Measurements from ENCODE around the gene PRM1. TPM values are rescaled to one million over a fixed set of nuclear protein-coding genes. Genes with fewer than 3 reads are reported as not detected.

Gene PRM1
- total RNA-seq, 1 donor from 2014 or later, result not detected

DNA sequence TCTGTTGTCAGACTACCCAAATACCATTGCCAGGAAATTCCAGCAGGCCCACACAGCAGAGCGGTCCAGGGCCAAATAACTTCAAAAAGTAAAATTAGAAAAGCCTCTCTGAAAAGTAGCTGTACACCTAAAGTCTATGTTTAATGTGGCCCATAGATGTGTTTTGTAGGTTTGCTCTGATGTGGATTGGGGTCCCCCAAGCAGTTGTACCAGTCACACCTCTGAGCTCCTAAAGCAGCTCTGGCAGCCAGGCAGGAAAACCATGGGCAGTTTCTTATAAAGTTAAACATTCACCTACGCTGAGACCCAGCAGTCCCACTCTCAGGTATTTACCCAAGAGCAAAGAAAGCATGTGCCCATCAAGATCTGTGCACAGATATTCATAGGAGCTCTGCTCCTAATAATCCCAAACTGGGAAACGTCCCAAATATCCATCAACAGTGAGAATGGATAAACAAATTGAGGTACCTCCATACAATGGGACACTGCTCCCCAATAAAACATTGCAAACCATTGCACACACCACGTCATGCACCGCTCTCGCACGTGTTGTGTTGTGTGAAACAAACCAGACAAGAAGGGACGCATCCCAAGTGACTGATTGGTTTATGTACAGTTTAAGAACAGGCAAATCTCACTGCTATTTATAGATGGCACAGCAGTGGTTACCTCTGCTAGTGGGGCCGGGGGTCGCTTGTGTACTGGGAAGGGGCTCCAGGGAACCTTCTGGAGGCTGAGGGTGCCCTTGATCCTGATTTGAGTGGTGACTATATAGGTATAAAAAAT is 15.8 kb upstream of the PRM1 start:
- H3K4me3 ChIP-seq (ENCODE audit: low read depth, low read length), result no peak overlapping the region
- FAIRE-seq (no peak), DNase-seq (ENCODE audit: low read depth) (peak; percentile 53)
- TF ChIP-seq, protein P1, sequence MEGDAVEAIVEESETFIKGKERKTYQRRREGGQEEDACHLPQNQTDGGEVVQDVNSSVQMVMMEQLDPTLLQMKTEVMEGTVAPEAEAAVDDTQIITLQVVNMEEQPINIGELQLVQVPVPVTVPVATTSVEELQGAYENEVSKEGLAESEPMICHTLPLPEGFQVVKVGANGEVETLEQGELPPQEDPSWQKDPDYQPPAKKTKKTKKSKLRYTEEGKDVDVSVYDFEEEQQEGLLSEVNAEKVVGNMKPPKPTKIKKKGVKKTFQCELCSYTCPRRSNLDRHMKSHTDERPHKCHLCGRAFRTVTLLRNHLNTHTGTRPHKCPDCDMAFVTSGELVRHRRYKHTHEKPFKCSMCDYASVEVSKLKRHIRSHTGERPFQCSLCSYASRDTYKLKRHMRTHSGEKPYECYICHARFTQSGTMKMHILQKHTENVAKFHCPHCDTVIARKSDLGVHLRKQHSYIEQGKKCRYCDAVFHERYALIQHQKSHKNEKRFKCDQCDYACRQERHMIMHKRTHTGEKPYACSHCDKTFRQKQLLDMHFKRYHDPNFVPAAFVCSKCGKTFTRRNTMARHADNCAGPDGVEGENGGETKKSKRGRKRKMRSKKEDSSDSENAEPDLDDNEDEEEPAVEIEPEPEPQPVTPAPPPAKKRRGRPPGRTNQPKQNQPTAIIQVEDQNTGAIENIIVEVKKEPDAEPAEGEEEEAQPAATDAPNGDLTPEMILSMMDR (IDR thresholded peaks at IDR 0.05; ENCODE audit: insufficient read depth, low read length, severe bottlenecking), result no peak
- H3K27me3 ChIP-seq (ENCODE audit: control insufficient read depth, insufficient read depth, low read length), result no peaks in the 10 kb centered on the region
- H3K36me3 ChIP-seq (ENCODE audit: control insufficient read depth, insufficient read depth, low read length), result no peaks in the 10 kb centered on the region

DNA sequence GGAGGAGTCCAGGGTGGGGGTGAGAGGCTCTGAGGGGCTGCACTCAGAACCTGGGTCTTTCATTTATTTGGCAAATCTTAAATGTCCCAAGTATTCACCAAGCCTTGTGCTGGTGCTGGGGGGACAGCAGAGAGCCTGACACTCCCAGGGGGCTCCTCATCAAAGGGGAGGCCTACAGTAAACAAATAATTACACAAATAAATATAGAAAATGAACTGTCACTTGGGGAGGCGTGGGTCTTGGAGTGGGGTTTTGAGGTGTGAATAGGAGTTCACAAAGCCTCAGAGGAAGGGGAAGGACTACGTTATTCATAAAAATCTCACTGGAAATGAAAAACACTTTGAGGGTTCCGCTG is 15.2 kb upstream of the PRM1 start:
- FAIRE-seq (no peak), DNase-seq (ENCODE audit: low read depth) (no peak)
- no peak overlapping the region for H3K4me3 ChIP-seq (ENCODE audit: low read depth, low read length)
- no peaks in the 10 kb centered on the region for H3K27me3 ChIP-seq (ENCODE audit: control insufficient read depth, insufficient read depth, low read length)
- TF ChIP-seq, protein P1 (IDR thresholded peaks at IDR 0.05; ENCODE audit: insufficient read depth, low read length, severe bottlenecking), result no peak
- no peaks in the 10 kb centered on the region for H3K36me3 ChIP-seq (ENCODE audit: control insufficient read depth, insufficient read depth, low read length)

DNA sequence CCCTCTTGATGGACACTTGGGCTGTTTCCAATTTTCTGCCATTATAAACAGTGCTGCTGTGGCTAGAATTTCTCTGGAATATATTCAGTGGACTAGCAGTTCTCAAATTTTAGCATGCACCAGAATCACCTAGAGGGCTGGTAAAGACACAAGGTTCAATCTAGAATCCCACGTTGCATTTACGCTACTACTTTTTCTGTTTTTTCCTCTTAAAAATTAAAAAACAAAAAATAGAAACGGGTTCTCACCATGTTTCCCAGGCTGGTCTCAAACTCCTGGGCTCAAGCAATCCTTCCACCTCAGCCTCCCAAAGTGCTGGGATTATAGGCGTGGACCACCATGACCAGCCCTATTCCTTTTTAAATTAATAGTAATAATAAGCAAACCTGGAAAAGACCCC is 14.5 kb upstream of the PRM1 start:
- H3K36me3 ChIP-seq (ENCODE audit: control insufficient read depth, insufficient read depth, low read length), result no peaks in the 10 kb centered on the region

DNA sequence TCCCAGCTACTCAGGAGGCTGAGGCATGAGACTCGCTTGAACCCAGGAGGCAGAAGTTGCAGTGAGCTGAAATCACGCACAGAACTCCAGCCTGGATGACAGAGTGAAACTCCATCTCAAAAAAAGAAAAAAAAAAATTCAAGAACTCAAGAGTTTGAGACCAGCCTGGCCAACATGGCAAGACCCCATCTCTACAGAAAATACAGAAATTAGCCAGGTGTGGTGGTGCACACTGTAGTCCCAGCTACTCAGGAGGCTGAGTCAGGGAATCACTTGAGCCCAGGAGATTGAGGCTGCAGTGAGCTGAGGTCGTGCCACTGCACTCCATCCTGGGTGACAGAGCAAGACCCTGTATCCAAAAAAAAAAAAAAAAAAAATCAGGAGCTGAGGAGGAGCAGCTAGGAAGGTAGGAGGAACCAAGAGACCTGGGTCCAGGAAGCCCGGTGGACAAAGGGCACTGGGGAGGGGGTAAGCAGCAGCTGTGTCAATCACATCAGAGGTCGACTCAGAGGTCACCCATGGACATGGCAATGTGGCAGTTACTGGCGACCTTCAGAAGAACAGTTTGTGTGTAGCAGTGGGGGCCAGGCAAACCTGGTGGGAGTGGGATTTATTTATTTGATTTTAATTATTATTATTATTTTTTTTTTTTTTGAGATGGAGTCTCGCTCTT is 11.1 kb upstream of the PRM1 start:
- peaks cover 8% of the 10 kb centered on the region for H3K27me3 ChIP-seq (ENCODE audit: control insufficient read depth, insufficient read depth, low read length)
- H3K4me3 ChIP-seq (ENCODE audit: low read depth, low read length), result no peak overlapping the region
- TF ChIP-seq, protein P1 (IDR thresholded peaks at IDR 0.05; ENCODE audit: insufficient read depth, low read length, severe bottlenecking), result no peak
- FAIRE-seq (no peak), DNase-seq (ENCODE audit: low read depth) (no peak)
- H3K36me3 ChIP-seq (ENCODE audit: control insufficient read depth, insufficient read depth, low read length), result no peaks in the 10 kb centered on the region

More for the DNA sequence above, 14.5 kb upstream of the PRM1 start:
- DNase-seq (ENCODE audit: low read depth), result no peak
- TF ChIP-seq, protein P1 (IDR thresholded peaks at IDR 0.05; ENCODE audit: insufficient read depth, low read length, severe bottlenecking), result no peak
- peaks cover 2% of the 10 kb centered on the region for H3K27me3 ChIP-seq (ENCODE audit: control insufficient read depth, insufficient read depth, low read length)
- no peak overlapping the region for H3K4me3 ChIP-seq (ENCODE audit: low read depth, low read length)
- no peak for FAIRE-seq

DNA sequence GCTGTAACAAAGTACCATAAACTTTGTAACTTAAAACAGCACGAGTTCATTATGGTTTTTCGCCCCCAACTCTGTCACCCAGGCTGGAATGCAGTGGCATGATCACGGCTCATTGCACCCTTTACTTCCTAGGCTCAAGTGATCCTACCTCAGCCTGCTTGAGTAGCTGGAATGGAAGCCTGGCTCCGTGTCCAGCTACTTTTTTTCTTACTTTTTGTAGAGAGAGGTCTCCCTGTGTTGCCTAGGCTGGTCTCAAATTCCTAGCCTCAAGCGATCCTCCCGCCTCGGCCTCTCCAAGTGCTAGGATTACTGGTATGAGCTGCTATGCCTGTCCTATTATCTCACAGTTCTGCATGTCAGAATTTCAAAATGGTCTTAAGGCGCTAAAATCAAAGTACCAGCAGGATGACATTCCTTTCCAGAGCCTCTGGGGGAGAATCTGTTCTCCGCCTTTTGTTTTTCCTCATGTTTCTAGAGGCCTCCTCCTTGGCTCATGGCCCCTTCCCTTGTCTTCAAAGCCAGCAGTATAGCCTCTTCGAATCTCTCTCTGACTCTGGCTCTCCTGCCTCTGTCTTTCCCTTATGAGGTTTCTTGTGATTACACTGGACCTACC is 10.1 kb upstream of the PRM1 start:
- TF ChIP-seq, protein P1 (IDR thresholded peaks at IDR 0.05; ENCODE audit: insufficient read depth, low read length, severe bottlenecking), result no peak
- no peak for FAIRE-seq

More for the DNA sequence above, 10.1 kb upstream of the PRM1 start:
- DNase-seq (ENCODE audit: low read depth), result no peak
- Histone ChIP-seq H3K36me3 (ENCODE audit: control insufficient read depth, insufficient read depth, low read length) (no peaks in the 10 kb centered on the region), H3K4me3 (ENCODE audit: low read depth, low read length) (no peak overlapping the region), H3K27me3 (ENCODE audit: control insufficient read depth, insufficient read depth, low read length) (peaks cover 8% of the 10 kb centered on the region)

All from bronchial epithelial cell (primary cell).